SK-N-MC (cell line): Measurements from ENCODE around the gene USP20.

Source experiments
- DNase-seq: peaks from one replicate; pipeline ENCODE4 v3.0.0-alpha.2; 2011; ENCODE audit warnings: low read depth, low spot score
- H3K27ac ChIP-seq: fragments of 200-600 bp; sonication (generic); 2 replicates; pipeline ENCODE4 v1.5.1; 2016; ENCODE audit warnings: mixed run types
- H3K36me3 ChIP-seq: fragments of 200-600 bp; sonication (generic); 2 replicates; pipeline ENCODE4 v1.6.1; 2017; ENCODE audit warnings: antibody characterized with exemption, low read length, mixed read lengths; ENCODE audit not compliant: insufficient read depth
- H3K4me3 ChIP-seq: fragments of 200-600 bp; sonication (generic); 2 replicates; pipeline ENCODE4 v1.5.1; 2016
- H3K9ac ChIP-seq: fragments of 200-600 bp; sonication (generic); 2 replicates; pipeline ENCODE4 v1.8.0; 2017; ENCODE audit warnings: mixed run types, mixed read lengths; ENCODE audit not compliant: insufficient read length
- H3K9me3 ChIP-seq: fragments of 200-600 bp; sonication (generic); 2 replicates; pipeline ENCODE4 v1.6.1; 2017; ENCODE audit warnings: low read depth, mild to moderate bottlenecking, antibody characterized with exemption, low read length, moderate library complexity, mixed read lengths
- EZH2 ChIP-seq: fragments of 200-600 bp; sonication (generic); IDR thresholded peaks from one replicate; pipeline ENCODE4 v1.6.1; 2017; ENCODE audit warnings: antibody characterized with exemption
- FOXP2 ChIP-seq: optimal IDR thresholded peaks from 2 replicates; pipeline ENCODE3; 2011; ENCODE audit warnings: mild to moderate bottlenecking, moderate library complexity; ENCODE audit not compliant: insufficient read depth; ENCODE audit errors: extremely low read length, control extremely low read depth
- POLR2AphosphoS5 ChIP-seq: IDR thresholded peaks from 2 replicates; pipeline ENCODE4 v1.6.1; 2012; ENCODE audit warnings: mild to moderate bottlenecking, low read depth, low read length, borderline replicate concordance

Gene USP20

GRCh38 chr9:129921905-129922304 is 86.6 kb downstream of the USP20 start:
- H3K9me3 ChIP-seq: no peaks in the 10 kb centered on the region
- no peak overlapping the region for H3K4me3 ChIP-seq
- no peak for TF ChIP-seq POLR2AphosphoS5
- H3K9ac ChIP-seq: no peak overlapping the region
- no peak for DNase-seq
- H3K36me3 ChIP-seq: peaks cover 83% of the 10 kb centered on the region
- no peak overlapping the region for H3K27ac ChIP-seq

GRCh38 chr9:129923589-129923988 is 88.3 kb downstream of the USP20 start:
- no peak overlapping the region for H3K9ac ChIP-seq
- H3K4me3 ChIP-seq: no peak overlapping the region
- no peak for TF ChIP-seq EZH2
- TF ChIP-seq POLR2AphosphoS5: no peak
- no peak for TF ChIP-seq FOXP2
- H3K36me3 ChIP-seq: peaks cover 85% of the 10 kb centered on the region
- DNase-seq: no peak
- no peak overlapping the region for H3K27ac ChIP-seq
- H3K9me3 ChIP-seq: no peaks in the 10 kb centered on the region

GRCh38 chr9:129929496-129930125 is 94.4 kb downstream of the USP20 start:
- peaks cover 43% of the 10 kb centered on the region for H3K36me3 ChIP-seq
- TF ChIP-seq POLR2AphosphoS5 (no peak), EZH2 (no peak), FOXP2 (no peak)
- H3K4me3 ChIP-seq: no peak overlapping the region
- DNase-seq: no peak
- 0 out of 2 replicates have a peak overlapping the region, but pooled peaks have one; percentile 3 for H3K27ac ChIP-seq
- no peaks in the 10 kb centered on the region for H3K9me3 ChIP-seq
- H3K9ac ChIP-seq: no peak overlapping the region

- no peak overlapping the region for H3K9ac ChIP-seq
- DNase-seq: no peak
- H3K4me3 ChIP-seq: no peak overlapping the region
- peak overlapping the region; percentile 59 for H3K27ac ChIP-seq
- no peak for TF ChIP-seq FOXP2
- no peak for TF ChIP-seq POLR2AphosphoS5
- no peak for TF ChIP-seq EZH2
- no peaks in the 10 kb centered on the region for H3K9me3 ChIP-seq
- H3K36me3 ChIP-seq: peaks cover 35% of the 10 kb centered on the region
Measured at GRCh38 chr9:129930743-129931142, 95.5 kb downstream of the USP20 start.
